ENCODE results near the gene SH3PXD2B.

SH3PXD2B gene

GRCh38 chr5:172454358-172455086 lies at the start of gene SH3PXD2B:
SH3PXD2B (minus strand) TSS chr5:172454525; CDS start chr5:172454352, 173 bp downstream.
- peak; percentile 34 to 50 for DNase-seq

- no peak for DNase-seq
These were observed 48.6 kb upstream of the SH3PXD2B start for GRCh38 chr5:172502969-172503368.

- no peak for DNase-seq
These were observed 48.1 kb upstream of the SH3PXD2B start for GRCh38 chr5:172502410-172502809.

- DNase-seq: no peak
These were observed 47.5 kb upstream of the SH3PXD2B start for GRCh38 chr5:172501708-172502320.

- DNase-seq: no peak
These were observed 45.0 kb upstream of the SH3PXD2B start for GRCh38 chr5:172499287-172499686.

- DNase-seq: no peak
These were observed 44.3 kb upstream of the SH3PXD2B start for GRCh38 chr5:172498431-172499129.

- no peak for DNase-seq
These were observed 43.4 kb upstream of the SH3PXD2B start for GRCh38 chr5:172497591-172498255.

GRCh38 chr5:172496671-172497371 lies 42.5 kb upstream of the SH3PXD2B start:
- DNase-seq: no peak

- no peak for DNase-seq
These were observed 40.5 kb upstream of the SH3PXD2B start for GRCh38 chr5:172494630-172495505.

GRCh38 chr5:172493906-172494305 lies 39.6 kb upstream of the SH3PXD2B start:
- no peak for DNase-seq

- DNase-seq: no peak
These were observed 39.1 kb upstream of the SH3PXD2B start for GRCh38 chr5:172493461-172493860.

- DNase-seq: no peak
These were observed 38.7 kb upstream of the SH3PXD2B start for GRCh38 chr5:172493002-172493401.

GRCh38 chr5:172492097-172492840 lies 37.9 kb upstream of the SH3PXD2B start:
- DNase-seq: no peak

- DNase-seq: no peak
These were observed 37.2 kb upstream of the SH3PXD2B start for GRCh38 chr5:172491481-172491880.

GRCh38 chr5:172490514-172491461 lies 36.5 kb upstream of the SH3PXD2B start:
- DNase-seq: no peak

GRCh38 chr5:172488221-172488620 lies 33.9 kb upstream of the SH3PXD2B start:
- DNase-seq: no peak

GRCh38 chr5:172487671-172488070 lies 33.3 kb upstream of the SH3PXD2B start:
- DNase-seq: no peak

- DNase-seq: no peak
These were observed 32.6 kb upstream of the SH3PXD2B start for GRCh38 chr5:172486912-172487311.

GRCh38 chr5:172486451-172486850 lies 32.1 kb upstream of the SH3PXD2B start:
- no peak for DNase-seq
